HEK293 (cell line): ENCODE measurements around the gene SNCAIP.

Experiments used
- CTCF ChIA-PET: fragments of 350-600 bp; formaldehyde crosslinking; extraction: SDS; loops from one replicate; lab custom pipeline; 2021; ENCODE audit warnings: antibody characterized with exemption; lab: Yijun Ruan, JAX
- POLR2A ChIA-PET: fragments of 300-600 bp; formaldehyde crosslinking; extraction: SDS; loops from one replicate; lab custom pipeline; 2020; ENCODE audit warnings: antibody characterized with exemption, inconsistent platforms; lab: Yijun Ruan, JAX
- H3K27ac ChIP-seq: fragments of 200-500 bp; sonication (Bioruptor generic); 2 replicates; pipeline ENCODE4 v1.5.1; 2014; ENCODE audit warnings: low read depth, low read length, control low read depth, inconsistent platforms; ENCODE audit errors: extremely low read depth
- H3K36me3 ChIP-seq, 2 experiments: fragments of 200-500 bp in 1 of 2; sonication (Bioruptor generic) in 1 of 2; 1 replicate in 1 of 2; 2 replicates in 1 of 2; pipeline ENCODE4 v1.5.1; 2014 to 2017; ENCODE audit warnings: inconsistent platforms in 2 of 2, low read length in 2 of 2; ENCODE audit not compliant: control insufficient read depth in 2 of 2, insufficient read depth in 1 of 2
- H3K4me1 ChIP-seq: fragments of 200-500 bp; sonication (Bioruptor generic); 2 replicates; pipeline ENCODE4 v1.5.1; 2014; ENCODE audit warnings: mild to moderate bottlenecking, low read length, inconsistent platforms; ENCODE audit not compliant: control insufficient read depth, insufficient read depth
- H3K4me3 ChIP-seq: 2 replicates; pipeline ENCODE4 v1.5.1; 2011; ENCODE audit warnings: low read depth, mild to moderate bottlenecking, control low read depth, low read length, moderate library complexity
- H3K9me3 ChIP-seq: fragments of 200-500 bp; sonication (Bioruptor generic); 2 replicates; pipeline ENCODE4 v1.5.1; 2014; ENCODE audit warnings: low read depth, low read length, inconsistent platforms; ENCODE audit not compliant: control insufficient read depth, insufficient read depth
- GLIS1 ChIP-seq: fragments of 450-650 bp; formaldehyde crosslinking; IDR thresholded peaks from 2 replicates; pipeline ENCODE4 v1.5.1; 2016; ENCODE audit warnings: missing biosample characterization, missing genetic modification characterization
- OVOL3 ChIP-seq: fragments of 450-650 bp; formaldehyde crosslinking; IDR thresholded peaks from 2 replicates; pipeline ENCODE4 v1.5.1; 2016; ENCODE audit warnings: missing biosample characterization, missing genetic modification characterization
- PRDM2 ChIP-seq: fragments of 450-650 bp; formaldehyde crosslinking; IDR thresholded peaks from 2 replicates; pipeline ENCODE4 v1.5.1; 2016; ENCODE audit warnings: missing biosample characterization, missing genetic modification characterization, borderline replicate concordance
- WT1 ChIP-seq: fragments of 450-650 bp; formaldehyde crosslinking; IDR thresholded peaks from 2 replicates; pipeline ENCODE4 v1.5.1; 2016; ENCODE audit warnings: missing biosample characterization, missing genetic modification characterization
- ZBTB26 ChIP-seq: fragments of 450-650 bp; formaldehyde crosslinking; optimal IDR thresholded peaks from 2 replicates; pipeline ENCODE3; 2016; ENCODE audit warnings: missing biosample characterization, mild to moderate bottlenecking, missing genetic modification characterization
- ZBTB6 ChIP-seq: fragments of 450-650 bp; formaldehyde crosslinking; IDR thresholded peaks from 2 replicates; pipeline ENCODE4 v1.5.1; 2017; ENCODE audit warnings: missing biosample characterization, missing genetic modification characterization
- ZNF140 ChIP-seq: fragments of 450-650 bp; formaldehyde crosslinking; IDR thresholded peaks from 2 replicates; pipeline ENCODE4 v1.5.1; 2016; ENCODE audit warnings: missing biosample characterization, missing genetic modification characterization
- ZNF157 ChIP-seq: fragments of 450-650 bp; formaldehyde crosslinking; IDR thresholded peaks from 2 replicates; pipeline ENCODE4 v1.5.1; 2016; ENCODE audit warnings: missing biosample characterization, missing genetic modification characterization
- ZNF2 ChIP-seq: fragments of 450-650 bp; formaldehyde crosslinking; IDR thresholded peaks from 2 replicates; pipeline ENCODE4 v1.5.1; 2016; ENCODE audit warnings: missing biosample characterization, missing genetic modification characterization
- ZNF266 ChIP-seq: fragments of 450-650 bp; formaldehyde crosslinking; IDR thresholded peaks from 2 replicates; pipeline ENCODE4 v1.5.1; 2016; ENCODE audit warnings: missing biosample characterization, missing genetic modification characterization, low read depth
- ZNF280C ChIP-seq: fragments of 450-650 bp; formaldehyde crosslinking; IDR thresholded peaks from 2 replicates; pipeline ENCODE4 v1.5.1; 2016; ENCODE audit warnings: missing biosample characterization, missing genetic modification characterization
- ZNF362 ChIP-seq: fragments of 450-650 bp; formaldehyde crosslinking; IDR thresholded peaks from 2 replicates; pipeline ENCODE4 v1.5.1; 2016; ENCODE audit warnings: missing biosample characterization, missing genetic modification characterization
- ZNF433 ChIP-seq: fragments of 450-650 bp; formaldehyde crosslinking; IDR thresholded peaks from 2 replicates; pipeline ENCODE4 v1.5.1; 2016; ENCODE audit warnings: missing biosample characterization, missing genetic modification characterization, low read depth
- ZNF473 ChIP-seq: fragments of 450-650 bp; formaldehyde crosslinking; IDR thresholded peaks from 2 replicates; pipeline ENCODE4 v1.5.1; 2017; ENCODE audit warnings: missing biosample characterization, missing genetic modification characterization
- ZNF776 ChIP-seq: fragments of 450-650 bp; formaldehyde crosslinking; IDR thresholded peaks from 2 replicates; pipeline ENCODE4 v1.5.0; 2017; ENCODE audit warnings: missing biosample characterization, missing genetic modification characterization, borderline replicate concordance
- ZNF843 ChIP-seq: fragments of 450-650 bp; formaldehyde crosslinking; IDR thresholded peaks from 2 replicates; pipeline ENCODE4 v1.5.1; 2016; ENCODE audit warnings: missing biosample characterization, missing genetic modification characterization

The SNCAIP gene

GRCh38 chr5:122321921-122322320 is 9.9 kb downstream of the SNCAIP start:
- Histone ChIP-seq H3K4me3 (no peak overlapping the region), H3K9me3 (no peaks in the 10 kb centered on the region), H3K36me3 (no peaks in the 10 kb centered on the region), H3K27ac (no peak overlapping the region), H3K4me1 (peaks cover 12% of the 10 kb centered on the region; the same call in 1 of the 2 replicates)
- TF ChIP-seq ZNF473 (tag by site-specific recombination) = no peak
- TF ChIP-seq ZNF362 = no peak
- TF ChIP-seq ZNF843 (tag by site-specific recombination) = no peak
- TF ChIP-seq OVOL3 (tag by site-specific recombination) = no peak
- no peak for TF ChIP-seq PRDM2
- TF ChIP-seq WT1 = no peak
- no peak for TF ChIP-seq GLIS1 (tag by site-specific recombination)
- no peak for TF ChIP-seq ZNF280C (tag by site-specific recombination)
- no peak for TF ChIP-seq ZNF776 (tag by site-specific recombination)
- no peak for TF ChIP-seq ZNF157 (tag by site-specific recombination)
- no peak for TF ChIP-seq ZNF140 (tag by site-specific recombination)
- TF ChIP-seq ZBTB26 = no peak
- TF ChIP-seq ZNF433 (tag by site-specific recombination) = no peak
- TF ChIP-seq ZNF2 (tag by site-specific recombination) = no peak
- TF ChIP-seq ZBTB6 (tag by site-specific recombination) = no peak
- no peak for TF ChIP-seq ZNF266 (tag by site-specific recombination)
- POLR2A ChIA-PET = no interaction called here
- CTCF ChIA-PET = interaction anchor here (0.6 kb wide), 2 partner anchors 69 to 232 kb away, joined by 4 read pairs; no protein-coding TSS in a partner anchor
